B cell (primary cell): ENCODE measurements around the gene BIRC7. TPM values are rescaled to one million over a fixed set of nuclear protein-coding genes. Genes with fewer than 3 reads are reported as not detected.
A peak's percentile ranks its signal among the peaks of the same experiment; 100 is the strongest.

ENCODE experiments used
- ATAC-seq: fragments of 200-7000 bp; cut with Tn5 transposase; one replicate; pipeline ENCODE4 v1.10.0; 2021; ENCODE audit warnings: low read depth, mild to moderate bottlenecking, moderate number of reproducible peaks, moderate library complexity
- CTCF ChIA-PET: fragments of 350-600 bp; sonication (Branson Sonifier 250); formaldehyde crosslinking; loops from one replicate; lab custom pipeline; 2021; ENCODE audit warnings: antibody characterized with exemption, inconsistent platforms; lab: Charles Lee
- POLR2A ChIA-PET: fragments of 350-600 bp; sonication (Branson Sonifier 250); formaldehyde crosslinking; loops from one replicate; lab custom pipeline; 2021; ENCODE audit warnings: antibody characterized with exemption; lab: Charles Lee
- DNase-seq: peaks from one replicate; pipeline ENCODE4 v3.0.0; 2013
- H2AFZ ChIP-seq: 2 replicates; pipeline ENCODE4 v1.6.1; 2012; ENCODE audit warnings: mild to moderate bottlenecking, low read depth, low read length; ENCODE audit not compliant: insufficient read depth, poor library complexity, severe bottlenecking
- H3K27ac ChIP-seq, 2 donors: 1 replicate in 1 of 2; 2 replicates in 1 of 2; pipeline ENCODE4 v1.5.1; 2012 to 2013; ENCODE audit warnings: low read length in 2 of 2, mild to moderate bottlenecking in 2 of 2, moderate library complexity in 1 of 2
- H3K27me3 ChIP-seq, 4 experiments: fragments of 200-600 bp in 1 of 4; sonication (generic) in 1 of 4; replicated peaks in 1 of 4; 1 replicate in 2 of 4; 2 replicates in 2 of 4; pipeline versions ENCODE4 v1.6.1 to v1.7.0; 2013 to 2016; ENCODE audit warnings: low read length in 3 of 4, mild to moderate bottlenecking in 2 of 4, mixed read lengths in 1 of 4, moderate library complexity in 1 of 4; ENCODE audit not compliant: insufficient read depth in 4 of 4, control insufficient read depth in 3 of 4; ENCODE audit errors: control extremely low read depth in 1 of 4
- H3K36me3 ChIP-seq, 2 experiments: replicated peaks in 1 of 2; 1 replicate in 1 of 2; 2 replicates in 1 of 2; pipeline versions ENCODE4 v1.6.1 to v1.7.1; 2013; ENCODE audit warnings: low read length in 1 of 2; ENCODE audit not compliant: insufficient read depth in 2 of 2, control insufficient read depth in 1 of 2; ENCODE audit errors: control extremely low read depth in 1 of 2, extremely low read depth in 1 of 2
- H3K4me1 ChIP-seq, 2 donors: fragments of 200-600 bp in 1 of 2; sonication (generic) in 1 of 2; 1 replicate in 1 of 2; 2 replicates in 1 of 2; pipeline versions ENCODE4 v1.5.1 to v1.6.1; 2013 to 2017; ENCODE audit warnings: low read length in 2 of 2; ENCODE audit not compliant: control insufficient read depth in 2 of 2, insufficient read depth in 2 of 2
- H3K4me2 ChIP-seq: replicated peaks from 2 replicates; pipeline ENCODE3; 2012; ENCODE audit warnings: mild to moderate bottlenecking, low read depth, low read length; ENCODE audit not compliant: poor library complexity, severe bottlenecking
- H3K4me3 ChIP-seq, 5 experiments: fragments of 200-600 bp in 1 of 5; sonication (generic) in 1 of 5; 1 replicate in 3 of 5; 2 replicates in 2 of 5; pipeline versions ENCODE4 v1.5.1 to v1.7.0; 2011 to 2016; ENCODE audit warnings: low read length in 4 of 5, mild to moderate bottlenecking in 4 of 5, low read depth in 2 of 5, control low read depth in 1 of 5, moderate library complexity in 1 of 5; ENCODE audit not compliant: insufficient read depth in 1 of 5; ENCODE audit errors: control extremely low read depth in 1 of 5, extremely low read depth in 1 of 5
- H3K79me2 ChIP-seq: fragments of 200-600 bp; sonication (generic); one replicate; pipeline ENCODE4 v1.6.0; 2016; ENCODE audit warnings: low read length; ENCODE audit not compliant: control insufficient read depth, insufficient read depth
- H3K9ac ChIP-seq: fragments of 200-600 bp; sonication (generic); 2 replicates; pipeline ENCODE4 v1.6.1; 2017; ENCODE audit warnings: mild to moderate bottlenecking, low read length, moderate library complexity
- H3K9me3 ChIP-seq, 3 donors: one replicate each; pipeline versions ENCODE4 v1.6.1 to v1.7.1; 2013; ENCODE audit warnings: low read length in 2 of 3; ENCODE audit not compliant: control insufficient read depth in 2 of 3, insufficient read depth in 1 of 3; ENCODE audit errors: control extremely low read depth in 1 of 3
- H4K20me1 ChIP-seq: 2 replicates; pipeline ENCODE4 v1.6.0; 2012; ENCODE audit warnings: mild to moderate bottlenecking, low read length; ENCODE audit not compliant: insufficient read depth, control insufficient read depth, poor library complexity, severe bottlenecking
- H3K27ac Mint-ChIP-seq: one replicate; pipeline ENCODE4 v1.8.0; 2021; ENCODE audit warnings: mixed read lengths
- H3K27me3 Mint-ChIP-seq: one replicate; pipeline ENCODE4 v1.8.0; 2021; ENCODE audit warnings: mixed read lengths
- H3K4me1 Mint-ChIP-seq: one replicate; pipeline ENCODE4 v1.8.0; 2021; ENCODE audit warnings: mixed read lengths
- H3K4me3 Mint-ChIP-seq: one replicate; pipeline ENCODE4 v1.8.0; 2021; ENCODE audit warnings: mixed read lengths
- H3K9me3 Mint-ChIP-seq: one replicate; pipeline ENCODE4 v1.8.0; 2022; ENCODE audit warnings: mixed read lengths; ENCODE audit not compliant: insufficient read depth
- CTCF ChIP-seq: fragments of 200-600 bp; IDR thresholded peaks from one replicate; pipeline ENCODE4 v1.8.0; 2022; ENCODE audit warnings: antibody characterized with exemption, mild to moderate bottlenecking
- EZH2 ChIP-seq: IDR thresholded peaks from 2 replicates; pipeline ENCODE4 v1.6.1; 2012; ENCODE audit warnings: borderline replicate concordance, low read depth, mild to moderate bottlenecking, moderate library complexity, low read length; ENCODE audit not compliant: insufficient read depth, poor library complexity, severe bottlenecking
- WGBS: methylation state at CpG from one replicate; pipeline ENCODE4 v1.1.5; 2013; ENCODE audit warnings: missing lambda C conversion rate; ENCODE audit not compliant: insufficient coverage; 5-methylcytosine and 5-hydroxymethylcytosine counted together
- intact Hi-C: fragments of 100-400 bp; cut with micrococcal nuclease; formaldehyde crosslinking; loops from one replicate; pipeline ENCODE4 v1.10.0; 2022
- polyA plus RNA-seq: library from polyadenylated mRNA; depleted of rRNA; stranded (reverse); fragments of >200 nt; gene quantifications from 2 replicates; pipeline ENCODE4 v1.2.3, GENCODE V29; 2012
- total RNA-seq, 2 donors: library from RNA; stranded (reverse); fragments of 120-200 nt in 1 of 2; gene quantifications; 1 replicate in 1 of 2; 2 replicates in 1 of 2; pipeline versions ENCODE4 v1.2.3 to v1.2.4, GENCODE V29; 2013 to 2022

BIRC7 gene
- total and polyA plus RNA-seq, 2 donors (not counting 1 experiment from before 2014, with no cell fraction given) = 0.12 TPM; not detected in 1

- Histone ChIP-seq H3K4me1 (peaks cover 0 to 4% of the 10 kb centered on the region in 2 donors), H3K4me3 (no peak overlapping the region), H3K27me3 (peaks cover 0 to 39% (median 13%) of the 10 kb centered on the region in 4 experiments), H3K36me3 (no peaks in the 10 kb centered on the region), H3K79me2 (no peaks in the 10 kb centered on the region), H3K27ac (no peak overlapping the region), H3K9me3 (peaks cover 0 to 13% (median 0%) of the 10 kb centered on the region in 3 donors), H4K20me1 (no peaks in the 10 kb centered on the region), H3K4me2 (no peak overlapping the region), H2AFZ (no peak overlapping the region), H3K9ac (no peak overlapping the region)
- Mint-ChIP-seq H3K9me3 (no peaks in the 10 kb centered on the region), H3K27ac (peak overlapping the region; percentile 10), H3K4me3 (no peak overlapping the region), H3K4me1 (peaks cover 3% of the 10 kb centered on the region), H3K27me3 (peaks cover 30% of the 10 kb centered on the region)
- 18% methylated on average over 14 of the region's 20 CpGs for WGBS
- TF ChIP-seq EZH2 = no peak
- TF ChIP-seq CTCF = peak; percentile 21
- ATAC-seq (peak; percentile 36), DNase-seq (no peak)
- intact Hi-C loops = no loop called here
- ChIA-PET POLR2A (no interaction called here), CTCF (interaction anchor here (1.8 to 4.7 kb wide), 2 partner anchors 11 to 147 kb away, joined by 4 to 35 read pairs; no protein-coding TSS in a partner anchor)
Measured at GRCh38 chr20:63234693-63235398, 859 bp upstream of the BIRC7 start.
